Kidney (tissue), 14 donors: Measurements from ENCODE around the gene MRNIP. TPM values are rescaled to one million over a fixed set of nuclear protein-coding genes. Genes with fewer than 3 reads are reported as not detected.

Experiments
- DNase-seq, 5 donors: peaks; one replicate each; pipeline ENCODE4 v3.0.0-alpha.2; 2013 to 2020
- FAIRE-seq: peaks from 2 replicates; lab custom pipeline; 2012; peaks lifted over from hg19 to GRCh38; lab: Jason Lieb, UNC
- H3K27ac ChIP-seq, 2 donors: one replicate each; pipeline ENCODE4 v1.7.0; 2013; ENCODE audit warnings: low read depth in 2 of 2, low read length in 2 of 2, inconsistent platforms in 1 of 2
- H3K27me3 ChIP-seq: one replicate; pipeline ENCODE4 v1.7.1; 2013; ENCODE audit warnings: low read length, inconsistent platforms; ENCODE audit not compliant: control insufficient read depth, insufficient read depth
- H3K36me3 ChIP-seq, 3 donors: one replicate each; pipeline versions ENCODE4 v1.7.0 to v1.7.1; 2013; ENCODE audit warnings: low read length in 3 of 3, control low read depth in 1 of 3, inconsistent platforms in 1 of 3; ENCODE audit not compliant: insufficient read depth in 3 of 3, control insufficient read depth in 2 of 3
- H3K4me1 ChIP-seq, 3 donors: one replicate each; pipeline versions ENCODE4 v1.7.0 to v1.7.1; 2013; ENCODE audit warnings: low read length in 3 of 3, inconsistent platforms in 1 of 3, low read depth in 1 of 3; ENCODE audit not compliant: control insufficient read depth in 2 of 3, insufficient read depth in 2 of 3
- H3K4me3 ChIP-seq, 3 donors: one replicate each; pipeline versions ENCODE4 v1.7.0 to v1.8.1; 2013; ENCODE audit warnings: low read length in 3 of 3, control low read depth in 1 of 3, inconsistent platforms in 1 of 3
- H3K9ac ChIP-seq, 3 donors: one replicate each; pipeline versions ENCODE4 v1.7.0 to v1.7.1; 2013; ENCODE audit warnings: low read length in 3 of 3, control low read depth in 1 of 3, inconsistent platforms in 1 of 3
- H3K9me3 ChIP-seq, 3 donors: one replicate each; pipeline versions ENCODE4 v1.7.0 to v1.7.1; 2013; ENCODE audit warnings: low read length in 3 of 3, control low read depth in 1 of 3, inconsistent platforms in 1 of 3; ENCODE audit not compliant: control insufficient read depth in 2 of 3, insufficient read depth in 1 of 3
- CTCF ChIP-seq: IDR thresholded peaks from 3 replicates; pipeline ENCODE4 v1.5.1; 2012; ENCODE audit warnings: mild to moderate bottlenecking, moderate library complexity, borderline replicate concordance; ENCODE audit not compliant: insufficient read depth; ENCODE audit errors: extremely low read depth
- intact Hi-C: fragments of 100-400 bp; cut with DNase I; formaldehyde crosslinking; loops from one replicate; pipeline ENCODE4 v1.11.1; 2022
- polyA plus RNA-seq: library from polyadenylated mRNA; stranded (reverse); fragments of 350-450 nt; fragmentation: Illumina TruSeq; extraction: RNeasy Lipid Tissue Mini Kit (QIAGEN cat#74804); gene quantifications from one replicate; pipeline ENCODE4 v1.2.3, GENCODE V29; 2014; ENCODE audit warnings: low read depth, low replicate concordance; ENCODE audit not compliant: insufficient read depth
- total RNA-seq: library from RNA; stranded (reverse); fragmentation: NEBNext Ultra II Directional; extraction: Animal tissue kit (Norgen Biotek cat#: 25700); gene quantifications from one replicate; pipeline ENCODE4 v1.2.1, GENCODE V29; 2021
- donor health status: control.
- donor health status: control.
- donor health status: control.
- donor health status: control.
- donor health status: control.
- donor health status: DM: yes; HTN: yes; CAD: no.
- donor health status: Normal renal cell carcinoma (clear cell type).

The MRNIP gene
- total and polyA plus RNA-seq, 2 donors from 2014 or later = 25.3 to 36.6 TPM

DNA sequence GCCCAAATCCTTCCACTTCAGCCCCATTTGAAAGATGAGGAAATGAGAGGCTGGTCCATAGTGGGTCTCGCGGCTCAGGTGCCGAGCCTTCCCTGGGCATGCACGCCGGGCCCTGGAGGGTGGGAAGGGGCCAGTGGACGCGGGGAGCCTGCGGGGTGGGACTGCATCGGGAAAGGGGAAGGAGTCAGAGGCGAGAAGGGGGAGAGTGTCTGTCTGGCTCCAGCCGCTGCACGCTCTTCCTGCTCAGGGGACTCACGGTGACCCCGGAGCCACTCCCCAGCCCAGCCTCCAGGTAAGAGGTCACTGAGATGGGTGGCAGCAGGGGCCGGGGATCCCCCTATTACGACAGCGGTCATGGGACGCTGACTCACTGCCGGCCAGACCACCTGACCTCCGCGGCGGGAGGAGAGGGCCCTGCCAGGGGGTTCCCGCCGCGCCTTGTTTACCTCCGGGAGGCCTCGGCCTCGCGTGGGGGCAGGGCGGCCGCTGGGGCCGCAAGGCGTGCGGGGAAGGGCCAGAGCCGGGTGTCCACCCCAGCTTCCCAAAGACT lies 39.8 kb downstream of the MRNIP start:
- intact Hi-C loops = no loop called here
- no peak for FAIRE-seq
- peak overlapping the region in 1 of 3 donors; percentile 98 for H3K9ac ChIP-seq
- peak overlapping the region in 1 of 3 donors; percentile 77 for H3K4me3 ChIP-seq
- no peaks in the 10 kb centered on the region for H3K27me3 ChIP-seq
- TF ChIP-seq CTCF = no peak
- H3K36me3 ChIP-seq = peaks cover 0 to 5% (median 3%) of the 10 kb centered on the region in 3 donors
- DNase-seq = peak; percentile 84 to 99 (median 93)
- peaks cover 0 to 40% (median 35%) of the 10 kb centered on the region in 3 donors for H3K4me1 ChIP-seq
- no peaks in the 10 kb centered on the region for H3K9me3 ChIP-seq
- peak overlapping the region; percentile 99 to 100 for H3K27ac ChIP-seq

DNA sequence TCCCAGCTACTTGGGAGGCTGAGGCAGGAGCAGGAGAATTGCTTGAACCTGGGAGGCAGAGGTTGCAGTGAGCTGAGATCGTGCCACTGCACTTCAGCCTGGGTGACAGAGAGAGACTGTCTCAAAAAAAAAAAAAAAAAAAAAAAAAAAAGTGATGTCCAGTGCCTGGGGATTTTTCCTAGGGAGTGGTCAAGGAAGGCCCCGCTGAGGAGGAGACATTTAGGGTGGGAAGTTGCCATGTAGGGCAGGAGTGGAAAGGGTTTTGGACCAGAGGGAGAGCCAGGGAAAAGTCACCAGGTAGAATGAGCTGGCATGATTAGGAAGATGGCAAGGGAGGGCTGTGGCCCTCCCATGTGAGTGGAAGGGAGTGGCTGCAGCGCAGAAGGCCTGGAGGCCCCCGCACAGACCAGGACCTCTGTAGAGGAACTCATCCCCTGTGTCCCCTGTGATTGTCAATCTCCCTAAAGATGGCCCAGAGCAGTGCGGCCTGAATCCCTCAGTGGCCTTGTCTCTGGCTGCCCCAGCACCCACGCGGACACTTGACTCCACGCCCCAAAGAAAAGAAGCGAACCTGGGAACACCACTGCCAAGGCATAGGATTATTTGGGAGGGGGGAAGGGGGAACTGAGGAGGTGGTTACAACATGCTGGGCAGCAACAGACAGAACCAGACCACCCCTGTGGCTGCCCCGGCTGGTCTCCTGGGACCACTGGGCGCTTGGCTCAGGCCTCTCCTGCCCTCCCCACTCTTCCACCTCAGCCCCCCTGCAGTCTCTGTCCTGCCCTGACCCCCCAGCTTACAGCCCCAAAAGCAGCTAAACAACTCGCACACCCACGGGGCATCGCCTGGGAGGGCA lies 40.5 kb downstream of the MRNIP start:
- H3K4me3 ChIP-seq = peak overlapping the region in 2 of 3 donors; percentile 10 to 77
- no peaks in the 10 kb centered on the region for H3K9me3 ChIP-seq
- peak in 2 of 5 donors; percentile 72 to 73 for DNase-seq
- peak overlapping the region; percentile 99 to 100 for H3K27ac ChIP-seq
- intact Hi-C loops = no loop called here
- H3K36me3 ChIP-seq = peaks cover 0 to 2% (median 0%) of the 10 kb centered on the region in 3 donors
- H3K4me1 ChIP-seq = peaks cover 0 to 36% (median 34%) of the 10 kb centered on the region in 3 donors
- no peaks in the 10 kb centered on the region for H3K27me3 ChIP-seq
- peak overlapping the region in 2 of 3 donors; percentile 63 to 88 for H3K9ac ChIP-seq
- FAIRE-seq = no peak
- no peak for TF ChIP-seq CTCF

DNA sequence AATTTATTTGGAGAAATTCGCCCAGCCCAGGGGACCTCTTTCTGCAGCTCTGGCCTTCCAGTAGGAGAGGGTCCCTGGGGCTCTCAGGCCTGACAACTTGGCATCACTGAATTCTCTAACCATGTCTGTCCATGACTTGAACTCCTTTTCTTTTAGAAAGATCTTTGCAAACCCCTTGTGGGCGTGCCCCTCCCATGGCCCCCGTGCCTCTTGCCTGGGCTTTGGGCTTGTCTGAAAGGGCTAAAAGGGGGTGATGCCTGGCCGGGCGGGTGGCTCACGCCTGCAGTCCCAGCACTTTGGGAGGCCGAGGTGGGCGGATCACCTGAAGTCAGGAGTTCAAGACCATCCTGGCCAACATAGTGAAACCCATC lies 41.2 kb downstream of the MRNIP start:
- Histone ChIP-seq H3K4me1 (peaks cover 0 to 29% (median 28%) of the 10 kb centered on the region in 3 donors), H3K27me3 (no peaks in the 10 kb centered on the region), H3K36me3 (no peaks in the 10 kb centered on the region), H3K27ac (no peak overlapping the region), H3K9ac (peak overlapping the region in 1 of 3 donors; percentile 34), H3K4me3 (peak overlapping the region in 1 of 3 donors; percentile 32), H3K9me3 (no peaks in the 10 kb centered on the region)
- intact Hi-C loops = no loop called here
- no peak for FAIRE-seq
- peak in 2 of 5 donors; percentile 63 to 81 for DNase-seq
- TF ChIP-seq CTCF = no peak
